Measurements from ENCODE around the gene TMEM238.

- no peak for TF ChIP-seq POLR2AphosphoS5 (IDR thresholded peaks at IDR 0.05; ENCODE audit: low read depth)
- no peak for TF ChIP-seq CTCF (IDR thresholded peaks at IDR 0.05; ENCODE audit: insufficient read depth, low read length)
- no peak for TF ChIP-seq GABPA (IDR thresholded peaks at IDR 0.05; ENCODE audit: low read depth)
Measured at GRCh38 chr19:55360902-55361301, 23.2 kb downstream of the TMEM238 start.
